MV-4-11 (cell line): ENCODE results near the gene HOXB3.

Source experiments
- DNase-seq: peaks from one replicate; lab custom pipeline; 2025; lab: John Stamatoyannopoulos, UW

HOXB3 gene

DNA sequence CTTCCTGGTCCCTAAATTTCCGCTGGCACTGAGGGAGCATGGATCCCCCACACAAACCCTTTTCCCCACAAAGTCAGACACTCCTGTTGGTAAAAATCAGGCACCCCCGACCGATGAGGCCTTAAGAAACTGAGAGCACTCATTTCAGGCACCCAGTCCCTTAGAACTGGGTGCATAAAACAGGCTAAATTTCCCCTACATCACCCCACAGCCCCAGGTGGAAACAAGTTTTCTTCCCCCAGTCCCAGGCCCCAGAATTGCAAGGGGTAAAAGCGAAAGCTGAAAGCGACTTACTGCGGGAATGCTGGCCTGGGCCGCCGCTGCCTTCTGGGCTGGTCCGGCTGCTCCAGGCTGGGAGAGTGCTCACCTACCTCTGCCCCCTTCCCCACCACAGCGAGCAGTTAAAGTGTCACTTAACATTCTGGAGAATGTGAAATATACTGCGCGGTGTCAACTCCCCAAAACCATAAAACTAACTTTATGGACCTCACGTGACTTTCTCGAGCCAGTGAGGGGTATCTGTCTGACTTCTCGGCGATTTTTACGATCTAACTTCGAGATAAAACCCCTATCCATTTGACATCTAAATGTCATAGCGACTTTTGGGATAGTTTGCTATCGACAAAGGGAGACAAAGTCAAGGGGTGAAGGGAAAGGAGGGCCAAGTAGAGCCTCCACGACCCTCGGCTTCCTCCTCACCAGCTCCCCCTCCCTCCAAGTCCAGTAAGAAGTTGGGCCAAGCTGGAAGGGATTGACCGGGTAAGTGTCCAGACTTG lies at the start of gene HOXB3:
TSS of gene HOXB3 (minus strand) at position 411 of the 776 bp plus-strand sequence. CDS start 37,767 bp downstream, outside the sequence.
- no peak for DNase-seq

DNA sequence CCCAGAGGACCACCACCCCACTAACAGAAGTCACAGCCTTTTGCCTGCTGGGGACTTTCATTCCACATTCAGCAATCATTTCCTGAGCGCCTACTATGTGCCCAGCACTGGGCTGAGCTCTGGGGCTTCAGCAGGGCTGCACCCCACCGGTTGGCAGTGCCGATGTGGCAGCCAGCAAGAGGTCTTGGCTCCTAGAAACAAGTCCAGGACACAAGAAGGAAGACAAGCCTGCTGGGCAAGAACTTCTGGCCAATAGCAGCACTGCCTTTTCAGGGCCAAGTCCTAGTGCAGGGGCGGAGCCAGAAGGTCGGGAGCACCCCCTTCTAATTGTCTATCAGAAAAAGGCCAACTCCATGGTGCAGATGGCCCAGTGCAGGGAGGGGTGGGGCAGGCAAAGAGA lies 49.1 kb upstream of the HOXB3 start:
- no peak for DNase-seq

DNA sequence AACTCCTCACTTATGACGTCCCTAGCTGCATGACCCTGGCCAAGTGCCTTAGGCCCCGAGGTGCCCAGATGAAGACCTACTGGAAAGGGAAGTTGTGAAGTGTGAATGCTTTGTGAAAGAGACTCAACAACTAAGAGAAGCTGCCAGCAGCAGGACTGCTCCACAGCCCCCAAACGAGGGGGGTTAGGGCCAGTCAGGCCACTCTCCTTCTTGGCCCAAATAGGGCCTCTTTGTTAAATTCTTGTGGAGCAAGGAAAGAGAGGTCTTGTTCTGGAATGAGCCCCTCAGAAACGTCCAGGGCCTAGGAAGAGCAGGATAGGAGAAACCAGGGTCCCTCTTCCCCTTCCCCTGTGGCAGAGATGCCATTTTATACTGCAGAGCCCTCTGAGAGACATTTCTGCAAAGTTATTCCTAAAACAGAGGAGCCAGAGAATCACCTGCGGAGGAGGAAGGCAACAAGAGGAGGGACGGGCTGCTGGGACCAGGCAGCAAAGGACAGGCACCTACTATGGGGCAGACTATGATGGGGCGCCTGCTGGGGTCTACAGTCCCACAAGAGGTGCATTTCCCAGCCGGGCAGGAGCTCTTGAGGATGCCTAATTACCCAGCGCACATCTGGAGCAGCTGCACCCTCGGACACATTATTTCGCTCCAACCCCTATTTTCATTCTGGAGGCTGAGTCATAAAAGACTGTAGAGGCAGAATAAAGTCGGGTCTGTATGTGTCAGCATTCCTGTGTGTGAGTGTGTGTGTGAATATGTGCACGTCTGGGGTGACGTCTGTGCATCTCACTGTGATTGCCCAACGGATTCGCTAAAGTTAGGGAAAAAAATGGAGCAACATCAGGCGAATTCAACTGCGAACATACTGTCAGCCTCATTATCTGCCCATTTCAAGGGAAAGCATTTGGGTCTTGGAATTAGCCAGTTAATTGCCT lies 47.6 kb upstream of the HOXB3 start:
- no peak for DNase-seq

DNA sequence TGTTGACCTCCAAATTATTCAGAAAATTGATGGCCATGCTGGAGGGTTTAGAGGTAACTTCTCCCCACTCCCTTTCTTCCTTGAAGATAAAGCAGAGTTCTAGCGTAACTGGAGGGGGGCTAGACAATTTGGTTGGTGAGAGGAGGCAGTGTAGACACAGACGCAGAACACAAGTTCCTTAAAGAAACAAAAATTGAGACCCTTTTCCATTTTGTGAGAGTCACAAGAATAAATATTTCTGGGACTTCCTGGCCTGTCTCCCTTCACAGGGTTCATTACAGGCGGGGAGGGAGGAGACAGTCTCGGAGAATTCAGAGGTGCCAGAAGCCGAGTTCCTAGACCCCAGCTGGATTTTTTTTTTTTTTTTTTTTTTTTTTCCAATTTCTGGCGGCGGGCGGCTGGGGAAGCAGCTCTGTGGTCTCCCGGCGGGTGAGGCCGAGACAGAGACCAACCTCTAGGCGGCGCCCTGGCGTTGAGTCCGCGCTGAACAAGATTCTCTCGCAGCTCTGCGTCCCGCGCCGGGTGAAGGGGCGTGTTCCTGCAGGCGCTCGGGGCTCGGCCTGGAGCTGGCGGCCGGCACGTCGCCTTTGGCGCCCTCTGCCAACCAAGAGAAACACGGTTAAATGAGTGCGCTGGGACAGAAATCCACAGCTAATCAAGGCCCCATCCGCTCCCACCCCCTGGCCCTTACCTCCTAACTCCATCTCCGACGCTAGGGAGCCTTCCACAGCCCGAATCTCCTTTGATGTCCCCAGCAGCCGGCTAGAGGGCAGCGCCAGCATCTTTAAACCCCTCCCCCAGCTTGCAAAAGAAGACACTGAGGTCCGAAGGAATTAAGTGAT lies 46.4 kb upstream of the HOXB3 start:
- DNase-seq = peak; percentile 70

DNA sequence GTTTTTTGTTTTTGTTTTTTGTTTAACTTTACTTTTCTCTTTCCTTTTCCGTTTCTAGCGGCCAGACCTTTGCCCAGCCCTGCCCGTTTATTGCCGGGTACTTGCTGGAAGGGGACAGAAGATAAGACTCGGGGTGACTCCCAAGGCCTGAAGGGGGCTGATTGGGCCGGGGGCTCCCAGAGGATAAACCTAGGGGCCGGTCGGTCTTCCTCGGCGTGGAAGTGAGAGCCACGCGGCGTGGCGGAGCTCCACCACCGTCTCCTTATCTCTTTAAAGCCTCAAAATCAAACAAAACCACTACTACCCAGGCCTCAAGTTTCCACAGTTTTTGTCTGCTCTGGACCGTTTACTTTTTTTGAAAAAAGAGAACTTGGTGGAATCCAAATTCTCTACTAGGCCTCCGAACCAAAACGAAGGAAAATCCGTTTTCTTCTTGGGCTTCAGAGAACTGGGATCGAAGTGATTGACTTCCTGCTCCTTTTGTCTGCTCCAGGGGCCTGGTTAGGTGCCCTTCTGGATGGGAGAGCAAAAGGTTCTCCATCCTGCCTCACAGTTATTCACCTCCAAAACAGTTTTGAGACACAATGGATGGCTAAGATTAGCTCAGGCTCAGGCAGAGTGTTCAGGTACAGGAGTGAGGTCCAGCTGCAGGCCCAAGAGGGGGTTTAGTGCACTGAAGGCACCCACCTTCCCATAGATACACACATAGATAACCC lies 44.6 kb upstream of the HOXB3 start:
- no peak for DNase-seq

DNA sequence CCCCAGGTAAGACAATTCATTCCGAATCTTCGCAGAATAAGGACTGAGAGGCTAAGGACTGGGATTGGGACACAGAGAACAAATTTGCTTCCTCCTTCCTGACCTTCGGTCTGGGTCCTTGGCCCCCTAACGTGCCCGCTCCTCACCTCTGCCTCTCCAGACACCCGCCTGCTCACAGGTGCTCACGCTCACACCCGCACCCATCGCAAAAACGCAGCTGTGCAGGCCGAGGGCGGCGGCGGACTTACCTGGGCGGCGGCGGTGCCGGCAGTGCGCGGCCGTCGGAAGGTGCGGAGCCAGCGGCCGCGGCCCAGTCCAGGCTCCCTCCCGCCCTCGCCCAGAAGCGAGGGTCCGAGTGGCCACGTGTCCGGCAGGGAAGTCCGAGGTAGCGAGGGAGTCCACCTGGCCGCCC lies 43.2 kb upstream of the HOXB3 start:
- DNase-seq = no peak

DNA sequence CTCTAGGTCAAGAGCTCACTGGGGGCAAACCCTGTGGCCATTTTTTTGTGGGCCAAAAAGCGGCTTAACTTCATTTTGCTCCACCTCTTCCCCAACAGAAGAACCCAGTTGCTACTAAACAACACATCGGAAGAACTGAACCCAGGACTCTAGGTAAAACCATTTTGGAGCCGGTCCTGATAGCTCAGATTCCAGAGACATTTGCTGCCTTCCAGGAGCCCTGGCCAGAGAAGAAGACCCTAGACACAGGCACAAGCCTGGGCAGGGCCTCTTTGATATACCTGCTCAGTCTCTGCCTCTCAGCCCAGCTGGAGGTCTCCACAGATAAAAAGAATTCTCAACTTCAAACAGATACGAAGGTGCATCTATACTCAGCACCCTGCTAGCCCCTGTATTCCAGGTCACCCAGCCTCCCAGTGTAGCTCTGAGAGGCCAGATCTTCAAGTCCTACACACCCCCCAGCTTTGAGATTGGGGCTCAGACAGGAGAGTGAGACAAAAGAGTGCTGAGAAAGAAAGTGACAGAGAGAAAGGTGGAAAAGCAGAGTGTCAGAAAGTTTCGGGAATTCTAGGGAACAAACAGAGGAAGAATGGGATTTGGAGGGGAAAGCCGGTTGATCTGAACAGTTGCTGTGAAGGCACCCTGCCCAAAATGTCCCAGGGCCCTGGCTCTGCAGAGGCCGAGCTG lies 42.7 kb upstream of the HOXB3 start:
- DNase-seq = no peak

DNA sequence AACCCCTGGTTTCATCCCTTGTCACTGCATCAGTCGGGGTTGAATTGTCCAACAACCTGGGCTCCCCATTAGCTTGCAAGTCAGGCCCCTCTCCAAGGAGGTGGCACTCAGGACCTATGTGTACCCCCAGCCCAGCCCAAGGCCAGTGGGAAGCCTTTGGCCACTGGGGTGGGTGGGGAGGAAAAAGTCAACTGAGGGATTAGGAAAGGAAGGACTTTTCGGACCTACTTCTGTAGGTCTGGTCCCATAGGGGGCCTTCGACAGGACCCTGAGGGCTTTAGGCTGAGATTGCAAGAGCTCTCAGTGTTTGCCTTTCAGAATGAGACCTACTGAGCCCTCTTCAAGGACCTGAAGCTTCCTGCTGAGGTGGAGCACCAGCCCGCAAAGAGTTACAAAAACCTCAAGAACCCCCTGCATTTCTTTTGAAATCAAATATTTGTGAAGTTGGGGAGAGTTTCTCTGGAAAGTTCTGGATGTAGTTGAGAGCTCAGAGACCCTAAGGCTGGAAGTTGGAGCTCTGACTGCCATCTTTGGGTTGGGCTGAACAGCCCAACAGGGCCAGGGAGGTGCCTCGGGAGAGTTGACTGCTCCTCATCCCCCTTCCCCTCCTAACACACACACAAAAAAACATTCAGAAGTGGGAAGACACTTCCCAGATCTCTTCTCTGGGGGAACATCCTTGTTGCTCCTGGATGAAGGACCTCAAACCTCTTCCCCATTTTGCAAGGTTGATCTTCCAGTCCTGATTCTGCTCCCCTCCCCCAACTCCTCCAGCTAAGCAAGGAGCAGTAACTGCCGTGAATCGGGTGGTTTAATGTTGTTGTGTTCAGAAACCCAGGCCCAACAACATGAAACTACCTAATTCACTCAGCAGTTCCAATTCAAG lies 41.9 kb upstream of the HOXB3 start:
- DNase-seq = no peak

DNA sequence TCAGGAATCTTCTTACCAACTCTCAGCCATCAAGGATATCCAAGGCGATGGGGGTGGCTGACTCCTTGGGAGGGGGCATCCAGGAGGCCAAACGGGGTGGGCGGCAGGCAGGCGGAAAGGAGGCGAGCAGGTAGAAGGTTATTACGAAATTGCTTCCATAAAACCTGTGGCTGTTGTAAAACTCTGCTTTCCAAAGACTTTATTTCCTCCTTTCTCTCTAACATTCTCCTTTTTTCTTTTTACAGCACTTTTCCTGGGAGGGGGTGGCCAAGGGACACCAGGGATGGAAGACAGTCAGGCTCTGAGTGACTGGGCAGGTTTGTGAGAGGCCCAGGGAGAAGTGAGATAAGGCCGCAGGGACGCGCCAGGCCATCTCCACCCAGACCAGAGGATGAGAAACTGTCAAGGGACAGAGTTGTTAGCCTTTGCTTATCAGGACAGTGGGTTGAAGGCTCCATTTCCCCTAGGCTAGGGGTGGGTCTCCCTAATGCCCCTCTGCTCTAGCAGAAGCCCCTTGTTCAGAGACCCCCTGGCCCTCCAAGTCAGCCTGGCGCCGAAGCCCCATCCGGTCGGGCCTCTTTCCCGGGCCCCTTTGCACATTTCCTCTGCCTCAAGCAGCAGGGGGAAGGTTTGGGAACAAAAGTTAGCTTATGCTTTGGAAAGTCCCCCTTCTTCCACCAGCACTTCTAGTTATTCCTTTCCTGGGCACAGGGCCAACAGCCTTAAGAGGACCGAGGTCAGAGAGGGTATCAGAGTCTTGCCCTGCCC lies 41.1 kb upstream of the HOXB3 start:
- no peak for DNase-seq

DNA sequence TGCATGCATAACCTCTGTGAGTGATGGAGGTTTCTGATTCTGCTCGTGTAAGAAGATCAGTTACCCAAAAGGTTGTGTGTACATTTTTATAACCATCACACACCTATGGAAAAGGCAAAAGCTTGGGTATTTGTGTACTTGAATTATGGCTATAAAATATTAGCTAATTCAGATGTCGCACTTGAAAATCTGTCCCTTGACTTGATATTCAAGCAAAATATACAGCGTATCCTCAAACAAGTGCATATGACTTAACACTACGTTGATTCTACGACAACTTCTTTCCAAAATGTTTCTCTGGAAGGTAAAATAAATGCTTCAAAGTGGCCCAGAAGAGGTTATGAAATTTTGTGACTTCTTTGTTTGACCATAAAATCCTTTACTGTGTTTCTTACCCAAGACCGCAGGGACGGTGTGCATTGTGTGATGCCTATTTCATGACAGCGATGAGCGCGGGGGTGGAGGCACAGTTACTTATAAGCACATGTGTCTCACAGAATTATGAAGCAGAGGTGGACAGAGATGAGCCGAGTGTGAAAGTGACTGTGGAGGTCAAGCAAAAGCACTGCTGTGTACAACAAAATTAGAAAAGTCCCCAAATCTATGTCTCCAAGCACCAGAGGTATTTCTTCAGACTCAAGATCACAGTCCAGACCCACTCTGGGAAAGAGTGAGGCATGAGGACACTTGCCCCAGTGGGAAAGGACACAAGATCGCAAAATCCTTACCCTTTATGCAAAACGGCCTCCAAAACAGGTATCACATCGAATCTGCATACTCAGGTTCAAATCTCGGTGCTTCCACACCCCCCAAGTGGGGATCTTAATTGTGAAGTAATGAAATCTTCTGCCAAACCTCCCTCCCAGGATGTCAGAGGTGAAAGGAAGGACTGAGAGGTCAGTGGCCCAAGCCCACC lies 40.2 kb upstream of the HOXB3 start:
- no peak for DNase-seq

DNA sequence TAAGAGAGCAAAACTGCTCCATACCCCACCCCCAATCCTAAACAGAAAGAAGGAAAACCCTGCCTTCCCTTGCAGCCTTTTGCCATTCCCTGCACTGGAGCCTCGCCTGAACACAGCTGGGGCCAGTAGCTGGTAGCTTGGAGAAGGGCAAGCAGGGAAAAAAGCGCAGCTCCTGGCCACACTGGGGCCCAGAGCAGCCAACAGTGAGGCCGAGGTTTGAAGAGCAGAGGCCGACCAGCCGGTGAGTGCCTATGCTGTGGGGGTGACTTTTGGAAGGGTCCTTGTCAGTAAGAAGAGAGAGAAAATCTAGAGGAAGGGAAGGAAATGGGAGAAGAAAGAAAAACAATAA lies 39.3 kb upstream of the HOXB3 start:
- DNase-seq = no peak

DNA sequence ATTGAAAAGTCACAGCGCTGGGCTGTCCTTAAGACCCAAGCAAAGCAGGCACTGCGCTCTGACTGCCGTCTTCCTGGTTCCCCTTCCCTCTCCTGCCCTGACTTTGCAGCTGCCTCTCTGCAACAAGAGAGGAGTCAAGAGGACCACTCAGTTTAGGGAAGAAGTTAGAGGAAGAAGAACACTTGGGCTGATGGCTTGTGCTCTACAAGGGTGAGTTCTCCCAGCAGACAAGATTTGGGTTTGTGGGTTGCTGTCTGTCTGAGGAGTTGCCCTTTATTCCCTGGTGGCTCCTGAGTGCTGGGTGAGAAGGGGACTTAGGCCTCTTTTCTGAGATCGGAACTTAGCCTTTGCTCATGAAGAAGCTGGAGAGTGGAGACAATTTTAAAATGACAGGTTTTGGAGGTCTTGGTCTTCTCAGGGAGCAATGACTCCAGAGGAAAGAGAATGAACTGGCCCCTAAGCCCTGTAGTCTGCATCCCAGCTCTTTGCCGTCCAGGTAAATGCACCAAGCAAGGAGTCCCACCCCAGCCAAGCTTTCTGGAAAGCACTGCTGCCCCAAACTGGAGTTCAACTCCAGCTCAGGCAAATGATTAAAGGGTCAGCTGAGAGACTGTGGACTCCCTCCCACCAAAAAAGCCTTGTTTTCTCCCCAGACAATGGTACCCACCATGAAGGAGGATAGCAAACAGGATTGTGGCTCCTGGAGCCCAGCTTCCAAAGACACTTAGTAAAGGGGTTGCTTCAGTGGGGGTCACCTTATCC lies 38.8 kb upstream of the HOXB3 start:
- DNase-seq = peak; percentile 57

DNA sequence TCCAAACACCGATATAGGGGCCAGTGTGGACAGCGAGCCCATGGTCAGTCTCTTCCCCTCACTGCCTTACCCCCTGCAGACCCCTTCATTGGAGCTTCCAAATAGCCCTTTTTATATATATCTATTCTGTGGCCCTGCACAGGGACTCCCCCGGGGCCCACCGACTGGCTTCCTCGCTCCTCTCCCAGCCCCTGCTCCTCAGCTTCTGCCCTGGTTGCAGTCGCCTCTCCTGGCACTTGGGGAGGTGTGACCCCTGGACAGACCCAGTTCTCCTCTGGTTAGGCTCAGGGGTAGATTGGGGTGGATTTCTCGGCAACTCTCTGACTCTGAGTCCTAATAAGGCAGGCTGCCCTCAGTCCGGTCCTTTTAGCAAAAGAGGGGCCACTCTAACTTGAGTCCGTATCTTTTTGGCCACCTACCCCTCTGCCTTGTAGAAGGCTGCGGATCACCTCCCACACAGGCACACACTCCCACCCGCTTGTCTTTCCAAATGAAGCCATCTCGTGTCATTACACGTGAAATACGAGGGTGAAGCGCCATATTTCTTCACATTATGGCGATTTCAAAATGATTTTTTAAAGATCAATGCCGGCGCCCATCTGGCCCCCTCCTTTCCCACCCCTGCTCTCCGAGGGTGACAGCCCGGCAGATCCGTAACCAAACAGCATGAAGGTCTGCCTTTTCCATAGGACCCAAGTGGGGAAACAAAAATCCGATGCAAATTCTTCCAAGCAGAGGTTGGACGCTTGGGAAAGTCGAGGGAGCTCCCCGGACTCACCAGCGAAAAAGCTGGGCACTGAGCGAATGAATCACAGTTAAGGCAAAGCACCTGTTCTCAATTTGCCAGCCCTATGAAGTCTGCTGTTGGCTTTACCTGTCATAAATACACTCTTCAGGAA lies 37.8 kb upstream of the HOXB3 start:
- no peak for DNase-seq

DNA sequence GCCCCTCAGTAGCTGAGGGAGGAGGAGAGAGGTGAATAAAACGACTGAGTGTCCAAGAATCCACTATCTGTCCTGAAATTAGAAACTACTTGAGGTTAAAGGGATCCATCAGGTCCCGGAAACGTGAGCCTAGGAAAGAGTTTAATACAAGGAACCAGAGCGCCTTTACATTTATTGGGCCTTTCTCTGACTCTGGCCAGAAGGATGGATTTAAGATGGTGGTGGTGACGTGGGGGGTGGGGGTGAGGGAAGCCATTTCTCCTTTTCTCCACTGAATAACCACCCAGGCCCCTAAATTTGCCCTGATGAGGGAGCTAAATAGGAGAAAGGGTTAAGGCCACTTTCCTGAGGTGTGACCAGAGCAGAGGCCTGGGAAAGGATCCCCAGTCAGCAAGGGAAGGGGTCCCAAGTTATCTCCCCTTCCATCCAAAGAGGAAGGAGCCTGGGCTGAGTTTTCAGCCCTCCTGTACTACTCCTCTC lies 37.1 kb upstream of the HOXB3 start:
- no peak for DNase-seq

DNA sequence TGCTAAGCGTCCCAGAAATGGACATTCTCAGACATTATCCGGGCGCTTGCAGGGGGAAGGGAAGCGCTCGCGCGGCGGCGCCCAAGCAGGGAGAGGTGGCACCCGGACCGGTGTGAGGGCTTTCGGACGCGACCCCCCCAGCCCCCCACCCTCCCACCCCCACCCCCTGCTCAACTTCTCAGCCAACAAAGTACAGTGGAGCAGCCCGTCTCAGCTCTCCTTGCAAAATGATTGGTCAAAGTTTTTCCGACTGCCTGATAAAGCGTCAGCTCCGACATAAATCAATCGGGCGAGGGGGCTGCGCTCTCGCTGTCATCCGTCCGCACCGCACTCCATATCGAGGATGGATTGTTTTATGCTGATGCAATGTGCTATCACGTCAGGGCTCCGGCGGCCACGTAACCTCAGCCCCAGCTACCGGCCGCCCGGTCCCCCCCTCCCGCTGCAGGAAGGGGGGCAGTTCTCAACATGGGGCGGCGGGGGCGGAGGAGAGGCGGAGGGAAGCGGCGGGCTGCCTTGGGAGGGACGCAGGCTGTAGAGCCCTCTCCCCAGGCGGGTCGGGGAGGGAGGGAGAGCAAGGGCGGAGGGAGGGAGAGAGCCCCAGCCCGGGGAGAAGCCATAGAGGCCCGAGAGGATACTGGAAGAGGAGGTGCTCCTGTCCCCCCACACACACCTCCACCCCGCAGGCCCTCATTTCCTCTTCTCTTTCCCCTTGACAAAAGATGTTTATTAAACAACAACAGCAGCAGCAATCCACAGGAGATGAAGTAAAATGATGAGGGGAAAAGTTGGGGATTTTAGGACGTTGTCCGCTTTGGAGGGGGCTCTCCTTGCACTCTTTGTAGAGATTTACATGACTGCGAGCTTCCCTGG lies 36.4 kb upstream of the HOXB3 start, which contains the start of gene HOXB9:
TSS of gene HOXB9 (minus strand) at position 114 of the 873 bp plus-strand sequence. CDS start at position 25, 89 bp downstream.
- no peak for DNase-seq
